ENCODE data around the gene PACRG.

GRCh38 chr6:162971356-162971755 is 243.6 kb downstream of the PACRG start:
- TF ChIP-seq POLR2A (IDR thresholded peaks at IDR 0.05; ENCODE audit: low read length), result no peak
- TF ChIP-seq GATA1 (IDR thresholded peaks at IDR 0.05; ENCODE audit: low read depth, low read length), result no peak
